ENCODE results near the gene ST14. TPM values are rescaled to one million over a fixed set of nuclear protein-coding genes. Genes with fewer than 3 reads are reported as not detected.

ST14 gene
- total RNA-seq, 1 donor from 2014 or later, result 0.12 TPM

- DNase-seq, result no peak
- no peak for TF ChIP-seq CTCF (IDR thresholded peaks at IDR 0.05; ENCODE audit: partially characterized antibody, unreplicated experiment)
- H3K27me3 Mint-ChIP-seq (ENCODE audit: unreplicated experiment), result peaks cover 10% of the 10 kb centered on the region
- no peak overlapping the region for H3K4me3 Mint-ChIP-seq (ENCODE audit: unreplicated experiment)
- H3K9me3 Mint-ChIP-seq (ENCODE audit: unreplicated experiment), result peaks cover 6% of the 10 kb centered on the region
- H3K4me1 Mint-ChIP-seq (ENCODE audit: low read depth, unreplicated experiment), result peaks cover 26% of the 10 kb centered on the region
- no peak overlapping the region for H3K27ac Mint-ChIP-seq (ENCODE audit: unreplicated experiment)
- no peaks in the 10 kb centered on the region for H3K36me3 Mint-ChIP-seq (ENCODE audit: unreplicated experiment)
Observed at GRCh38 chr11:130214861-130215530, 55.4 kb downstream of the ST14 start.

- no peak overlapping the region for H3K27ac Mint-ChIP-seq (ENCODE audit: unreplicated experiment)
- peaks cover 6% of the 10 kb centered on the region for H3K9me3 Mint-ChIP-seq (ENCODE audit: unreplicated experiment)
- peaks cover 10% of the 10 kb centered on the region for H3K27me3 Mint-ChIP-seq (ENCODE audit: unreplicated experiment)
- H3K4me1 Mint-ChIP-seq (ENCODE audit: low read depth, unreplicated experiment), result peaks cover 24% of the 10 kb centered on the region
- no peaks in the 10 kb centered on the region for H3K36me3 Mint-ChIP-seq (ENCODE audit: unreplicated experiment)
- no peak for DNase-seq
- TF ChIP-seq CTCF (IDR thresholded peaks at IDR 0.05; ENCODE audit: partially characterized antibody, unreplicated experiment), result no peak
- H3K4me3 Mint-ChIP-seq (ENCODE audit: unreplicated experiment), result no peak overlapping the region
Observed at GRCh38 chr11:130215531-130216220, 56.1 kb downstream of the ST14 start.

- DNase-seq, result no peak
- Mint-ChIP-seq H3K27ac (ENCODE audit: unreplicated experiment) (no peak overlapping the region), H3K9me3 (ENCODE audit: unreplicated experiment) (peaks cover 6% of the 10 kb centered on the region), H3K36me3 (ENCODE audit: unreplicated experiment) (no peaks in the 10 kb centered on the region), H3K4me3 (ENCODE audit: unreplicated experiment) (no peak overlapping the region), H3K4me1 (ENCODE audit: low read depth, unreplicated experiment) (peaks cover 22% of the 10 kb centered on the region), H3K27me3 (ENCODE audit: unreplicated experiment) (peaks cover 12% of the 10 kb centered on the region)
- no peak for TF ChIP-seq CTCF (IDR thresholded peaks at IDR 0.05; ENCODE audit: partially characterized antibody, unreplicated experiment)
Observed at GRCh38 chr11:130216221-130216550, 56.6 kb downstream of the ST14 start.

GRCh38 chr11:130216591-130217132 lies 57.1 kb downstream of the ST14 start:
- DNase-seq, result no peak
- H3K9me3 Mint-ChIP-seq (ENCODE audit: unreplicated experiment), result peaks cover 6% of the 10 kb centered on the region
- peaks cover 17% of the 10 kb centered on the region for H3K4me1 Mint-ChIP-seq (ENCODE audit: low read depth, unreplicated experiment)
- H3K27me3 Mint-ChIP-seq (ENCODE audit: unreplicated experiment), result peaks cover 11% of the 10 kb centered on the region
- no peak overlapping the region for H3K4me3 Mint-ChIP-seq (ENCODE audit: unreplicated experiment)
- H3K27ac Mint-ChIP-seq (ENCODE audit: unreplicated experiment), result no peak overlapping the region
- TF ChIP-seq CTCF (IDR thresholded peaks at IDR 0.05; ENCODE audit: partially characterized antibody, unreplicated experiment), result no peak
- no peaks in the 10 kb centered on the region for H3K36me3 Mint-ChIP-seq (ENCODE audit: unreplicated experiment)

Data from glutamatergic neuron (in vitro differentiated cells).